AG04449 (cell line): ENCODE results near the gene GPR139.

Experiments
- CTCF ChIA-PET: fragments of 350-600 bp; formaldehyde crosslinking; extraction: SDS; loops from one replicate; lab custom pipeline; 2021; ENCODE audit warnings: antibody characterized with exemption; lab: Yijun Ruan, JAX
- POLR2A ChIA-PET: fragments of 400-600, 350-600 bp; formaldehyde crosslinking; extraction: SDS; loops from one replicate; lab custom pipeline; 2020; ENCODE audit warnings: antibody characterized with exemption, inconsistent platforms; lab: Yijun Ruan, JAX
- DNase-seq: peaks from one replicate; pipeline ENCODE4 v3.0.0-alpha.2; 2010; ENCODE audit warnings: low read depth, low spot score
- H3K4me3 ChIP-seq: 2 replicates; pipeline ENCODE4 v1.5.1; 2011; ENCODE audit warnings: low read depth, mild to moderate bottlenecking, control low read depth, low read length
- TF ChIP-seq, protein P1 (sequence below): IDR thresholded peaks from one replicate; pipeline ENCODE4 v1.5.1; 2011; ENCODE audit warnings: mild to moderate bottlenecking, moderate library complexity, low read length, control low read depth, inconsistent platforms; ENCODE audit not compliant: insufficient read depth; ENCODE audit errors: missing control alignments

The GPR139 gene

DNA sequence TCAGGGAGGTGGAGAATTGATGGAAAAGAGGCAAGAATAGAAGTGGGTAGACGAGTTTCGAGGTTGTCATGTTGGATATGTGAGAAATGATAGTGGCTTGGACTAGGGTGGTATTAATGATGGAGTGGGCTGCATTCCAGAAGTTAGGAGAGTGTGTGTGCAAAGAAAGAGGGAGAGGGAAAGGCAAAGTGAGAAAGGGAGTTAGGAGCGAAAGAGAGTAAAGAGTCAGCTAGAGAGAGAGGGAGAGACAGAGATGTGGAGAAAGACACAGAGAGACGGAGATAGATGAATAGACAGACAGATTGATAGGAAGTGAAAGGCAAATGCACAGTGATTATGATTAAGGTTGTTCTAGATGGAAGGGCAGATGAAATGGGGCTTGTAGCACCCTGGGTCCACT is 5.4 kb upstream of the GPR139 start:
- ChIA-PET POLR2A (no interaction called here), CTCF (no interaction called here)
- TF ChIP-seq, protein P1, sequence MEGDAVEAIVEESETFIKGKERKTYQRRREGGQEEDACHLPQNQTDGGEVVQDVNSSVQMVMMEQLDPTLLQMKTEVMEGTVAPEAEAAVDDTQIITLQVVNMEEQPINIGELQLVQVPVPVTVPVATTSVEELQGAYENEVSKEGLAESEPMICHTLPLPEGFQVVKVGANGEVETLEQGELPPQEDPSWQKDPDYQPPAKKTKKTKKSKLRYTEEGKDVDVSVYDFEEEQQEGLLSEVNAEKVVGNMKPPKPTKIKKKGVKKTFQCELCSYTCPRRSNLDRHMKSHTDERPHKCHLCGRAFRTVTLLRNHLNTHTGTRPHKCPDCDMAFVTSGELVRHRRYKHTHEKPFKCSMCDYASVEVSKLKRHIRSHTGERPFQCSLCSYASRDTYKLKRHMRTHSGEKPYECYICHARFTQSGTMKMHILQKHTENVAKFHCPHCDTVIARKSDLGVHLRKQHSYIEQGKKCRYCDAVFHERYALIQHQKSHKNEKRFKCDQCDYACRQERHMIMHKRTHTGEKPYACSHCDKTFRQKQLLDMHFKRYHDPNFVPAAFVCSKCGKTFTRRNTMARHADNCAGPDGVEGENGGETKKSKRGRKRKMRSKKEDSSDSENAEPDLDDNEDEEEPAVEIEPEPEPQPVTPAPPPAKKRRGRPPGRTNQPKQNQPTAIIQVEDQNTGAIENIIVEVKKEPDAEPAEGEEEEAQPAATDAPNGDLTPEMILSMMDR = no peak
- no peak overlapping the region for H3K4me3 ChIP-seq
- no peak for DNase-seq

DNA sequence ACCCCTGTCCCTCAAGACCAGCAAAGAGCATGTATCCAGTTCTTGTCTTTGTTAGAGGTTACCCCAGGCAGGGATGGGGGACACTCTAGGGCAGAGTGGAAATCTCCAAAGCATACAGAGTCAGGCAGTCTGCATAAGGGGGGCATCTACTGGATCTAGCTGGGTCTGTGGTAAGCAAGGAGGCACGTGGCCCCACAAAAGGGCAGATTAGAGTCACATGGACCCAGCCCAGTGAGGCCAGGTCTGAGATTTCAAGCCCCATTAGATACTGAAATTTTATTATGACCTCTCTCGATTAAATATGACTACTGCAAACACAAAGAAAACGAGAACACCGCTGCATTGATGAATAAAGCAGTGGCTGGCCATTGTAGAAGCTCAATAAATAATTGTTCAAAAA is 1.6 kb upstream of the GPR139 start:
- DNase-seq = no peak
- ChIA-PET CTCF (no interaction called here), POLR2A (no interaction called here)
- TF ChIP-seq, protein P1 = no peak
- no peak overlapping the region for H3K4me3 ChIP-seq

DNA sequence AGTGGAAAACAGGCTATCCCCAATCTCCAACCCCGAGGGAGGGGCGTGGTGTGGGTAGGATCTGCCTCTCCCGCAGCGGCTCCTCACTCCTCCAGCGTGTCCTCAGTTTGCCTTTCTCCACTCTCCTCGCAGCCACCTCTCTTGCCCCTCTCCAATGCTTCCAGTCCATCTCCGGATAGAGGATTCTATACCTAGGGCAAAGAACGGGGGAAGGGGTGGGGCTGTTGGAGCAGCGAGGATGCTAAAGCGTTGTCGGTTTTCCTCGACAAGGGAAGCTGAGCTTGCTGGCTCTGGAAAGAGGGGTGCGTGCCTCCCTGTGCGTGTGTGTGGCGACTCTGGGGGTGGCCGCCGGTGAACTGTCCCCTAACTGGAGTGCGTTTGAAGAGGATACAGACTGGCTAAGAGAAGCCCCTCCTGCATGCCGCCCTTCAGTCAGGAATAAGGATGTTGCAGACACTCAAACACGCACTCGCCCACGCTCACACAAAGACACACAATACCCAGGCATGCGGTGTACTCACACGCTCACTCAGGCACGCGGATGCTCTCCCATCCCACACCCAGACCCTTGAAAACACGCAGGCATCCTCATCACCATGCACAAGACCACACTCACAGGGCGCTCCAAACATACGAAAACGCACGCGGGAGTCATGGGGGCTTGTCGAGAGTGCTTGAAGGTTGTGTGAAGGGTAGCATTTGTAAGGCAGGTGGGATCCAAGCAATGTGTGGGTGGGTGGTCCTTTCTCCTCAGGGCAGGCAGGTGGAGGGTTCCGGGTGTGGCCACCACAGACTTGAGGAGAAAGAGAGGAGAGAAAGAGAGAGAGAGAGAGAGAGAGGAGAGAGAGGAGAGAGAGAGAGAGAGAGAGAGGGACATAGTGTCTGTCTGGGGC is 655 bp upstream of the GPR139 start:
- ChIA-PET CTCF (no interaction called here), POLR2A (no interaction called here)
- TF ChIP-seq, protein P1 = no peak
- DNase-seq = no peak
- H3K4me3 ChIP-seq = no peak overlapping the region

DNA sequence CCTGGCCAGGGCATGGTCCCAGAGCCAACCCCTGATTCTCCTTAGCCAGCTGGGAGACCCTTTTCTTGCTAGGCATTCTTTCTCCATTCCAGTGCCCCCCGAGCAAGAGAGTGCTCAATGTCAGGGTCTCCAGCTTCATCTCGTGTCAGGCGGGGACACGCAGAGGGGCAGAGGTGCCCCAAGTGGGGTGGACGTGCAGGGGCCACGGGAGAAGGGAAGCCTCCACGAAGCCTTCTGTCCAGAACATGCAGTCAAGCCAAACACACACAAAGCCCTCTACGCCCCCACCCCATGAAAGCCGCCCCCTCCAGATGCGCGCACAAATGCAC is 852 bp downstream of the GPR139 start:
- DNase-seq = no peak
- POLR2A ChIA-PET = no interaction called here
- H3K4me3 ChIP-seq = no peak overlapping the region
- CTCF ChIA-PET = no interaction called here
- TF ChIP-seq, protein P1 = no peak

DNA sequence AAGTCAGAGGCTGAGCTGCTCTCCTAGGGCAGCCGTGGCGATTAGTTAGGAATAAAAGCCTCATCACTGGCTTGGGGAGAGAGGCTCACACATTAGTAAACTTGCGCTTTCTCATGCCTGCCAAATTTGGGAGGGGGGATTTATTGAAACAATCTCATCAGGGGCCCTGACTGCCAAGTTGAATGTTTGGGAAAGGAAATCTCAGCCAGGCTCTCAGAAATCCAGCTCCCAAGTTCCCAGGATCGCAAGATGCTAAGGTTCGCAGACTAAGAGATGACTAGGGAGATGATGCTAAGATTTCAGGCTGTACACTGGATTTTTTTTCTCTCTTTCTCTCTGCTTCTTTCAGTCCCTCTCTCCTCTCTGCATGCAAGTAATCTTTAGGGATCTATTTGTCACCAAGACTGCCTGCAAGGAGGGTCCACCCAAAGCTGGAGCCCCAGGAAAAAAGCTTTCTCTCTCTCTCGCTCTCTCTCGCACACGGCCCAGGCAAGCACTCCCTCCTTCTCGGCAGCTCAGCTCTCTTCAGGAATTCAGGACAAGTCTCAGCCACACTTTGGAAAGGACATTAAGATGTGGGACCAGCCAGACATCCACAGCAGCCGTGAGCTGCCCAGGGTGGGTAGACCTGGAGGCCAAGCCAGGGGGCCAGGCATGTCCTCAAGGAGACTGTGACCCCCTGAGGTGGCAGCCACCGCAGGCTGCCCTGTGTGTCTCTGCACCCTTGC is 1.4 kb downstream of the GPR139 start:
- POLR2A ChIA-PET = no interaction called here

DNA sequence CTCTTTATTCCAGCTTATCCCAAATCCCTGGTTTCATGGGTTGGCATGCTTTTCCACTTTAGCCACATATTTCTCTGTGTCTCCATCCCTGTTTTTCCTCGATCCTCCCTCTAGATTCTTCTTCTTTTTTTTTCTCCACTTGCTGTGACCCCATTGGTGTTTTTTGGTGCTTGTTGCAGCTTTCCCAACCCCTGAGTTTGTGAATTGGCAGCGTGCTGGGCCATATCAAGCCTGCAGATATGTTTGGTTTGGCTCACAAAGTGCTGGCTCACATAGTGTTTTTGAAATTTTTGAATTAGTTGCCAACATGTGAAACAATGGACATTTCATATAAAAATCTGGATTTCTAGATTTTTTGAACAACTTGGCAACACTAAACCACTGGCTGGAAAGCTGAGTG is 8.8 kb downstream of the GPR139 start:
- TF ChIP-seq, protein P1 = no peak
- H3K4me3 ChIP-seq = no peak overlapping the region
- no peak for DNase-seq
- ChIA-PET CTCF (no interaction called here), POLR2A (no interaction called here)

More for the DNA sequence above, 1.4 kb downstream of the GPR139 start:
- no peak for DNase-seq
- TF ChIP-seq, protein P1 = no peak
- H3K4me3 ChIP-seq = no peak overlapping the region
- CTCF ChIA-PET = no interaction called here
